MCF 10A (cell line): Measurements from ENCODE around the gene TCEANC2. TPM values are rescaled to one million over a fixed set of nuclear protein-coding genes. Genes with fewer than 3 reads are reported as not detected.

Experiments used
- BruUV-seq: library from RNA; stranded (reverse); fragments of 400-500 nt; replicated peaks from 2 replicates; lab custom pipeline; 2021; lab: Mats Ljungman, UMichigan
- CTCF ChIA-PET: fragments of 300-600 bp; sonication (Branson Sonifier 250); formaldehyde crosslinking; extraction: SDS; loops from one replicate; lab custom pipeline; 2021; ENCODE audit warnings: antibody characterized with exemption, inconsistent platforms; lab: Yijun Ruan, JAX
- POLR2A ChIA-PET: fragments of 300-600, 350-650 bp; sonication (Branson Sonifier 250); formaldehyde crosslinking; extraction: SDS; loops from one replicate; lab custom pipeline; 2020; ENCODE audit warnings: antibody characterized with exemption, inconsistent platforms; lab: Yijun Ruan, JAX
- DNase-seq: peaks from one replicate; pipeline ENCODE4 v3.0.0-alpha.2; 2018; ENCODE audit not compliant: unreplicated experiment
- H3K27ac Mint-ChIP-seq: one replicate; pipeline ENCODE4 v1.8.0; 2022; ENCODE audit warnings: mild to moderate bottlenecking, low read depth, mixed read lengths; ENCODE audit not compliant: unreplicated experiment
- H3K27me3 Mint-ChIP-seq: one replicate; pipeline ENCODE4 v1.8.0; 2022; ENCODE audit warnings: mixed read lengths; ENCODE audit not compliant: insufficient read depth, unreplicated experiment
- H3K36me3 Mint-ChIP-seq: one replicate; pipeline ENCODE4 v1.8.0; 2022; ENCODE audit warnings: mild to moderate bottlenecking, moderate library complexity, mixed read lengths; ENCODE audit not compliant: insufficient read depth, unreplicated experiment
- H3K4me1 Mint-ChIP-seq: one replicate; pipeline ENCODE4 v1.8.0; 2022; ENCODE audit warnings: mixed read lengths; ENCODE audit not compliant: insufficient read depth, unreplicated experiment
- H3K4me3 Mint-ChIP-seq: one replicate; pipeline ENCODE4 v1.8.0; 2022; ENCODE audit warnings: mild to moderate bottlenecking, moderate library complexity, mixed read lengths; ENCODE audit not compliant: unreplicated experiment
- H3K9me3 Mint-ChIP-seq: one replicate; pipeline ENCODE4 v1.8.0; 2022; ENCODE audit warnings: mixed read lengths; ENCODE audit not compliant: unreplicated experiment
- intact Hi-C: fragments of 100-400 bp; cut with micrococcal nuclease; formaldehyde crosslinking; loops from 2 replicates; pipeline ENCODE4 v1.14.1; 2022
- total RNA-seq: library from RNA; stranded (reverse); gene quantifications from 2 replicates; pipeline ENCODE4 v1.2.3, GENCODE V29; 2022
- TF ChIP-seq, protein P1 (sequence below): fragments of 200-600 bp; IDR thresholded peaks from one replicate; pipeline ENCODE4 v1.8.0; 2022; ENCODE audit warnings: antibody characterized with exemption, mild to moderate bottlenecking; ENCODE audit not compliant: unreplicated experiment

TCEANC2 gene
- total RNA-seq, 1 experiment from 2014 or later: 3.6 TPM

DNA sequence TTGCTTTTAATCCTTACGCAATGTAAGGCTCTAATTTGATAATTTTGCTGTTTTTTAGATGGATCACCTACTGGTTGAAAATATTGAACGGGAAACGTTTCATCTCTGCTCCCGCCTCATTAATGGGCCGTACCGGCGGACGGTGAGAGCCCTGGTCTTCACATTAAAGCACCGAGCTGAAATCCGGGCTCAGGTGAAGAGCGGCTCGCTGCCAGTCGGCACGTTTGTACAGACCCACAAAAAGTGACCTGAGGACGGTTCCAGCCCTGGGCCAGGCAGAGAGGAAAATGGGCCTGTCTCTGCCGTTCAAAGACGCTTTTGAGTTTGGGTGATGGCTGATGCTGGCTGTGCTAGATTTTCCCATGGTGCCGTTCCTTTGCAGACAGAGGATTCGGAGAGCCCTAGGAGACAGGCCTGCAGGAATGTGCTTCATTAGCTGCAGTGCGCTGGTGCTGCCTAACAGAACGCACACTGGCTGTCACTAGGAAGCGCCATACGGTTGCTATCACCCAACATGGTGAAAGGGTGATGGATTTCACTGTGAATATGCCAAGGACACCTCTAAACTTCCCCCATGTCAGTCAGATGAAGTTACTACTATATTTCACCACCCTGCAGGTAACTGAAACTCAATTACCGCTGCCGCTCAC is 42.9 kb downstream of the TCEANC2 start:
- intact Hi-C loops: no loop called here
- no TSS peak for BruUV-seq
- H3K4me3 Mint-ChIP-seq: no peak overlapping the region
- H3K27ac Mint-ChIP-seq: no peak overlapping the region
- H3K4me1 Mint-ChIP-seq: no peaks in the 10 kb centered on the region
- POLR2A ChIA-PET: interaction anchor here (0.6 kb wide), 1 partner anchor 849 kb away, joined by 4 read pairs; no protein-coding TSS in a partner anchor
- no peaks in the 10 kb centered on the region for H3K9me3 Mint-ChIP-seq
- DNase-seq: no peak
- H3K27me3 Mint-ChIP-seq: no peaks in the 10 kb centered on the region
- TF ChIP-seq, protein P1, sequence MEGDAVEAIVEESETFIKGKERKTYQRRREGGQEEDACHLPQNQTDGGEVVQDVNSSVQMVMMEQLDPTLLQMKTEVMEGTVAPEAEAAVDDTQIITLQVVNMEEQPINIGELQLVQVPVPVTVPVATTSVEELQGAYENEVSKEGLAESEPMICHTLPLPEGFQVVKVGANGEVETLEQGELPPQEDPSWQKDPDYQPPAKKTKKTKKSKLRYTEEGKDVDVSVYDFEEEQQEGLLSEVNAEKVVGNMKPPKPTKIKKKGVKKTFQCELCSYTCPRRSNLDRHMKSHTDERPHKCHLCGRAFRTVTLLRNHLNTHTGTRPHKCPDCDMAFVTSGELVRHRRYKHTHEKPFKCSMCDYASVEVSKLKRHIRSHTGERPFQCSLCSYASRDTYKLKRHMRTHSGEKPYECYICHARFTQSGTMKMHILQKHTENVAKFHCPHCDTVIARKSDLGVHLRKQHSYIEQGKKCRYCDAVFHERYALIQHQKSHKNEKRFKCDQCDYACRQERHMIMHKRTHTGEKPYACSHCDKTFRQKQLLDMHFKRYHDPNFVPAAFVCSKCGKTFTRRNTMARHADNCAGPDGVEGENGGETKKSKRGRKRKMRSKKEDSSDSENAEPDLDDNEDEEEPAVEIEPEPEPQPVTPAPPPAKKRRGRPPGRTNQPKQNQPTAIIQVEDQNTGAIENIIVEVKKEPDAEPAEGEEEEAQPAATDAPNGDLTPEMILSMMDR: no peak
- H3K36me3 Mint-ChIP-seq: peaks cover 17% of the 10 kb centered on the region
- CTCF ChIA-PET: interaction anchor here (1.3 to 4.1 kb wide), 2 partner anchors 15 to 393 kb away, joined by 4 to 20 read pairs; no protein-coding TSS in a partner anchor

DNA sequence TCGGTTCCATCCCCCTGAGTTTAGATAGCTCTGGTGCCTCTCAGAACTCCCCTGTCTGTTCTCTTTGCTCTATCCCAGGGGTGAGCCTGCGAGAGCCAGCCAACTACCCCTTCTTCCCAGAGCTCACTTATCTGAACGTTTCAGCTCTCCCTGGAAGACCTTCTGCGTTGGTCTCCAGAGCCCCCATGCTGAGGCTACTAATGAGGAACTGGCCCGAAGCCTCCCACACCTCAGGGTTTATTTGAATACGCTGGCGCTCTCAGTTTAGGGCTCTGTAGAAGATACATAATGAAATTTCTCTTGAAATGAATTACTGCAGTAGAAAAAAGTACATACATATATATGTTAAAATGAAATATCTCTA is 43.5 kb downstream of the TCEANC2 start:
- H3K4me1 Mint-ChIP-seq: no peaks in the 10 kb centered on the region
- H3K9me3 Mint-ChIP-seq: no peaks in the 10 kb centered on the region
- no peaks in the 10 kb centered on the region for H3K27me3 Mint-ChIP-seq
- ChIA-PET CTCF (interaction anchor here (1.3 to 4.1 kb wide), 2 partner anchors 16 to 392 kb away, joined by 4 to 20 read pairs; no protein-coding TSS in a partner anchor), POLR2A (interaction anchor here (0.6 kb wide), 1 partner anchor 849 kb away, joined by 4 read pairs; no protein-coding TSS in a partner anchor)
- no peak overlapping the region for H3K27ac Mint-ChIP-seq
- TF ChIP-seq, protein P1: no peak
- H3K36me3 Mint-ChIP-seq: peaks cover 17% of the 10 kb centered on the region
- DNase-seq: no peak
- H3K4me3 Mint-ChIP-seq: no peak overlapping the region
- intact Hi-C loops: no loop called here
- no TSS peak for BruUV-seq

DNA sequence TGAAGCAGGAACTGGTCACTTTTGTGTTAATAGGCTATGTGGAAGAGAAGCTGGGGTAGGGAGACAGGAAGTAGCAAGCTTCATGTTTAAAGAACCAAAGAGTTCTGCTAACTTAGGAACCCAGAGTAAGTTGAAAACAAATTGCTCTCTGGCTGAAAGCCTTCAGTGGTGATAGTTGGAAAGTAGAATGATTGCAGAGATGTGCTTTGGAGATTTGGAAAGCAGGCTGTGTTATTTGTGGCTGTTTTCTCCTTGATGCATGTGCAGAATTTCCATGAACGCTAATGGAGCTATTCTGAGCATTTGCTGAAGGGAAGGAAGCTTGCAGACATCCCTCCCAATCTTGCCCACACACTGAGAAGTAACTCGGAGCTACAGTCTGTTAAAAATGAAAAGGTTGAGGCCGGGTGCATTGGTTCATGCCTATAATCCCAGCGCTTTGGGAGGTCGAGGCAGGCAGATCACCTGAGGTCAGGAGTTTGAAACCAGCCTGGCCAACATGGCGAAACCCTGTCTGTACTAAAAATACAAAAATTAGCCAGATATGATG is 45.7 kb downstream of the TCEANC2 start:
- Mint-ChIP-seq H3K4me3 (no peak overlapping the region), H3K27me3 (no peaks in the 10 kb centered on the region), H3K36me3 (peaks cover 20% of the 10 kb centered on the region), H3K9me3 (no peaks in the 10 kb centered on the region), H3K4me1 (no peaks in the 10 kb centered on the region), H3K27ac (no peak overlapping the region)
- no TSS peak for BruUV-seq
- intact Hi-C loops: no loop called here
- POLR2A ChIA-PET: interaction anchor here (1.0 kb wide), 1 partner anchor 9 kb away, joined by 3 read pairs; no protein-coding TSS in a partner anchor
- no peak for DNase-seq
- TF ChIP-seq, protein P1: no peak
- CTCF ChIA-PET: interaction anchor here (0.7 to 4.1 kb wide), 3 partner anchors 18 to 730 kb away, joined by 3 to 20 read pairs (median 3); no protein-coding TSS in a partner anchor

DNA sequence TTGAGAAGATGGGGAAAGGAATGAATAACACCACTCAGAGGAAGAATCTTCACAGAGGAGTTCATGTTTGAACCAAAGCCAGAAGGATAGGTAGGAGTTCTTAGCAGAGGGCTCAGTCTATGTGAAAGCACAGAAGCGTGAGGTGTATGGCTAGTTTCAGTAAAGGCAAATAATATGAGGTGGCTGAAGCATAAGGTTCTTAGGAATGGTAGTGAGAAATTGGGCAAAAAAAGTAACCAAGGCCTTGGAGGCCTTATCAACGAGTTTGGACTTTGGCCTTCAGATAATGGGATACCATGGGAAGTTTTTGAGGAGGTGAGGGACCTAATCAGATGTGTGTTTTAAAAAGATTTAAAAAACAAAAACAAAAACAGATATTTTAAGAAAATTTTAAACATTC is 47.1 kb downstream of the TCEANC2 start:
- POLR2A ChIA-PET: no interaction called here
- Mint-ChIP-seq H3K4me1 (no peaks in the 10 kb centered on the region), H3K9me3 (no peaks in the 10 kb centered on the region), H3K27ac (no peak overlapping the region), H3K4me3 (no peak overlapping the region), H3K36me3 (peaks cover 21% of the 10 kb centered on the region), H3K27me3 (no peaks in the 10 kb centered on the region)
- DNase-seq: no peak
- BruUV-seq: no TSS peak
- TF ChIP-seq, protein P1: no peak
- intact Hi-C loops: no loop called here
- CTCF ChIA-PET: interaction anchor here (4.1 kb wide), 1 partner anchor 19 kb away, joined by 20 read pairs; no protein-coding TSS in a partner anchor
